Measurements from ENCODE around the gene MCFD2.

Gene MCFD2

DNA sequence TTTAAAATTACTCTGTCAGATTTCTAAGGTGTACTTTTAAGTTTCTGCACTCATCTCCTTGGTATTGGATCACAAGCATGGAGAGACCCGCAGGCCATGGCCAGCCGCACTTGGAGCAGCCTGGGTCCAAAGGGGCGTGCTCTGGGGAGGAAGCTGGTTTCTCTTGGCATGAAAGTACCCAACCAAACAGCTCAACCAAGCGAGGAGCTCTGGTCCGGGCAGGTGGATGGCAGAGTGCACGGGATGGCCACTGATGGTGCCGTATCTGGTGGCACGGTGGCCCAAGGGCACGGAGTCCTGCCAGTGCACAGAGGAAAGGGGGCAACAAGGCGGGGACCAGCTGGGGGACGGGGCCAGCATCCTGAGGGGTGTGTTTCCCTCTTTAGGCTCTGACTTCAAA is 32.2 kb upstream of the MCFD2 start:
- no peak for TF ChIP-seq CREB1 (IDR thresholded peaks at IDR 0.05; ENCODE audit: low read depth)

DNA sequence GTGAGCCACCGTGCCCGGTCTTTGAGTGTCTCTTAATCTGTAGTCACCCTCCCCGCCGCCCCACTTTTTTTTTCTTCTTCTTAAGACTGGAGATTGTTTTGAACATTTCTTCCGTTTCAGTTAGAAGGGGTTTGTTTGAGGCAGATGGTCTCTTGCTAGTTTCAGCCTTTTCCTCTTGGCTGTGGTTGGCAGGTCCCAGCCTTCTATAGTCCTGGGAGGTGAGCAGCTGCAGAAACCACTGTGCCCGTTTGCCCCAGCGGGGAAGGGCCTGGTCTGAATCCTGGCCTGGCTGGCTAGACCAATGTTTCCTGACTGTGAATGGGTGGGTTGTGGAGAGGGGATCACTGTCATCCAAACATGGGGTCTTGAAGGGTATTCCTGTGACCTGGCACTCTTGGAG is 30.1 kb upstream of the MCFD2 start:
- TF ChIP-seq EP300 (IDR thresholded peaks at IDR 0.05; ENCODE audit: borderline replicate concordance) (no peak), NFIC (IDR thresholded peaks at IDR 0.05) (no peak)

DNA sequence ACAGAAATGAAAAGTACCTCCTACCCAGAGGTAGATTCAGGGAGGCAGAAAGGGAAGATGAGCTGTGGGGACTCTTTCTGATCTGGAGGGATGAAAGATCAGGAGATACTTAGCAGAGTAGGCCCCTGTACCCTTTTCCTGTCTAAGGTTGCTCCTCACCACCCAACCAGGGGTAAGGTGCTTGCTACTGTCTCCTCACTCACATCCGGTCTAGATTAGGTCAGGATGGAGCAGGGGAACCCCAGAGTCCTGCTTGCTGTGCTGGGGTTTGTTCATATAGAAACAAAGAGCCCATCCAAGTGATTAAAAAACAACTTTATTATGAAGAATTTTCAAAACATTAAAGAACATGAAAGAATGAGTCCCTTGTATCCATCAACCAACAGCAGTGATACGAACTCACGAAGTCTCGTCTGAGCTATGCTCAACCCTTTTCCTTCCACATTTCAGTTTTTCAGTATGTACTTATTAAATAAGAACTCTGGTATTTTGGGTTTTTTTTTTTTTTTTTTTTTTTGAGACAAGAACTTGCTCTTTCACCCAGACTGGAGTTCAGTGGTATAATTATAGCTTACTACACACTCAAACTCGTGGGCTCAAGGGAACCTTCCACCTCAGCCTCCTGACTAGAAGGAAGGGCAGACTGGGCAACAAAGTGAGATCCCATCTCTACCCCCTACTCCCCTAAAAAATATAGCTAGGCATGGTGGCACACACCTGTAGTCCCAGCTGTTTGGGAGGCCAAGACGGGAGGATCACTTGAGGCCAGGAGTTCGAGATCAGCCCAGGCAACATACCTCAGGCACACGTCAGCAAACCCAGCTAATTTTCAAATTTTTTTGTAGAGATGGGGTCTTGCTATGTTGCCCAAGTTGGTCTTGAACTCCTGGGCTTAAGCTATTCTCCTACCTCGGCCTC is 28.5 kb upstream of the MCFD2 start:
- TF ChIP-seq TCF12 (IDR thresholded peaks at IDR 0.05; ENCODE audit: low read depth) (no peak), TEAD4 (IDR thresholded peaks at IDR 0.05) (no peak), TAF1 (IDR thresholded peaks at IDR 0.05; ENCODE audit: low read depth) (no peak), EP300 (IDR thresholded peaks at IDR 0.05; ENCODE audit: borderline replicate concordance) (no peak), CEBPB (IDR thresholded peaks at IDR 0.05) (no peak), ZBTB7A (IDR thresholded peaks at IDR 0.05; ENCODE audit: low read depth) (no peak), NFIC (IDR thresholded peaks at IDR 0.05) (no peak), FOXM1 (IDR thresholded peaks at IDR 0.05; ENCODE audit: borderline replicate concordance, low read depth) (no peak), EGR1 (IDR thresholded peaks at IDR 0.05) (no peak), RAD21 (IDR thresholded peaks at IDR 0.05; ENCODE audit: low read depth) (no peak), CREB1 (IDR thresholded peaks at IDR 0.05; ENCODE audit: low read depth) (no peak), YY1 (IDR thresholded peaks at IDR 0.05; ENCODE audit: low read depth) (no peak)
- TF ChIP-seq, protein P1, sequence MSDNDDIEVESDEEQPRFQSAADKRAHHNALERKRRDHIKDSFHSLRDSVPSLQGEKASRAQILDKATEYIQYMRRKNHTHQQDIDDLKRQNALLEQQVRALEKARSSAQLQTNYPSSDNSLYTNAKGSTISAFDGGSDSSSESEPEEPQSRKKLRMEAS (IDR thresholded peaks at IDR 0.05), result no peak
- TF ChIP-seq, protein P2, sequence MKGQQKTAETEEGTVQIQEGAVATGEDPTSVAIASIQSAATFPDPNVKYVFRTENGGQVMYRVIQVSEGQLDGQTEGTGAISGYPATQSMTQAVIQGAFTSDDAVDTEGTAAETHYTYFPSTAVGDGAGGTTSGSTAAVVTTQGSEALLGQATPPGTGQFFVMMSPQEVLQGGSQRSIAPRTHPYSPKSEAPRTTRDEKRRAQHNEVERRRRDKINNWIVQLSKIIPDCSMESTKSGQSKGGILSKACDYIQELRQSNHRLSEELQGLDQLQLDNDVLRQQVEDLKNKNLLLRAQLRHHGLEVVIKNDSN (IDR thresholded peaks at IDR 0.05), result no peak
- TF ChIP-seq, protein P3, sequence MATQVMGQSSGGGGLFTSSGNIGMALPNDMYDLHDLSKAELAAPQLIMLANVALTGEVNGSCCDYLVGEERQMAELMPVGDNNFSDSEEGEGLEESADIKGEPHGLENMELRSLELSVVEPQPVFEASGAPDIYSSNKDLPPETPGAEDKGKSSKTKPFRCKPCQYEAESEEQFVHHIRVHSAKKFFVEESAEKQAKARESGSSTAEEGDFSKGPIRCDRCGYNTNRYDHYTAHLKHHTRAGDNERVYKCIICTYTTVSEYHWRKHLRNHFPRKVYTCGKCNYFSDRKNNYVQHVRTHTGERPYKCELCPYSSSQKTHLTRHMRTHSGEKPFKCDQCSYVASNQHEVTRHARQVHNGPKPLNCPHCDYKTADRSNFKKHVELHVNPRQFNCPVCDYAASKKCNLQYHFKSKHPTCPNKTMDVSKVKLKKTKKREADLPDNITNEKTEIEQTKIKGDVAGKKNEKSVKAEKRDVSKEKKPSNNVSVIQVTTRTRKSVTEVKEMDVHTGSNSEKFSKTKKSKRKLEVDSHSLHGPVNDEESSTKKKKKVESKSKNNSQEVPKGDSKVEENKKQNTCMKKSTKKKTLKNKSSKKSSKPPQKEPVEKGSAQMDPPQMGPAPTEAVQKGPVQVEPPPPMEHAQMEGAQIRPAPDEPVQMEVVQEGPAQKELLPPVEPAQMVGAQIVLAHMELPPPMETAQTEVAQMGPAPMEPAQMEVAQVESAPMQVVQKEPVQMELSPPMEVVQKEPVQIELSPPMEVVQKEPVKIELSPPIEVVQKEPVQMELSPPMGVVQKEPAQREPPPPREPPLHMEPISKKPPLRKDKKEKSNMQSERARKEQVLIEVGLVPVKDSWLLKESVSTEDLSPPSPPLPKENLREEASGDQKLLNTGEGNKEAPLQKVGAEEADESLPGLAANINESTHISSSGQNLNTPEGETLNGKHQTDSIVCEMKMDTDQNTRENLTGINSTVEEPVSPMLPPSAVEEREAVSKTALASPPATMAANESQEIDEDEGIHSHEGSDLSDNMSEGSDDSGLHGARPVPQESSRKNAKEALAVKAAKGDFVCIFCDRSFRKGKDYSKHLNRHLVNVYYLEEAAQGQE (IDR thresholded peaks at IDR 0.05; ENCODE audit: low read depth), result no peak

DNA sequence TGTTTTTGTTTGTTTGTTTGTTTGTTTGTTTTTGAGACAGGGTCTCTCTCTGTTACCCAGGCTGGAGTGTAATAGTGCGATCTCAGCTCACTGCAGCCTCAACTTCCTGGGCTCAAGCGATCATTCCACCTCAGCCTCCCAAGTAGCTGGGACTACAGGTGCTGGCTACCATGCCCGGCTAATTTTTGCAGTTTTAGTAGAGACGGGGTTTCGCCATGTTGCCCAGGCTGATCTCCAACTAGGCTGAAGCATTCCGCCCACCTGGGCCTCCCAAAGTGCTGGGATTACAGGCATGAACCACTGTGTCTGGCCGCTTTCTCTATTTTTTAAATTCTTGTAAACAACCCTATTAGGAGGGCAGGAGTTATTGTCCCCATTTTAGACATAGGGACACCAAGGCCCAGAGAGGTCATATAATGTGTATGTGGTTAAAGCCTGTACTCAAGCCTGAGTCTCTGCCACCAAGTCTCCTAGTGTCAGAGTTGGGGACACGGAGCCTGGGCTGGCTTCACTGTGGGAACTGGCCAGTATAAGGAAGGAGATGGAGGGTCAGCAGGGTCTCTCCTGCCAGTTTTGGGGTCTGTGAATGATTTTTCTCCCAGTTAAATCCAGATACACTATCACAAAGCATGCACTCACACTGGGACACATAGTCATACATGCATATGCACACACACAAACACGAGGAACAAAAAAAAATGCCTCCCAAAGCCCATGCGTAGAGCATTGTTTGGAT is 27.5 kb upstream of the MCFD2 start:
- TF ChIP-seq NFIC (IDR thresholded peaks at IDR 0.05) (no peak), ZBTB7A (IDR thresholded peaks at IDR 0.05; ENCODE audit: low read depth) (no peak), TEAD4 (IDR thresholded peaks at IDR 0.05) (no peak), EGR1 (IDR thresholded peaks at IDR 0.05) (no peak), YY1 (IDR thresholded peaks at IDR 0.05; ENCODE audit: low read depth) (no peak), CREB1 (IDR thresholded peaks at IDR 0.05; ENCODE audit: low read depth) (no peak), TAF1 (IDR thresholded peaks at IDR 0.05; ENCODE audit: low read depth) (no peak), EP300 (IDR thresholded peaks at IDR 0.05; ENCODE audit: borderline replicate concordance) (no peak)
- TF ChIP-seq, protein P3 (IDR thresholded peaks at IDR 0.05; ENCODE audit: low read depth), result no peak
- TF ChIP-seq, protein P2 (IDR thresholded peaks at IDR 0.05), result no peak

DNA sequence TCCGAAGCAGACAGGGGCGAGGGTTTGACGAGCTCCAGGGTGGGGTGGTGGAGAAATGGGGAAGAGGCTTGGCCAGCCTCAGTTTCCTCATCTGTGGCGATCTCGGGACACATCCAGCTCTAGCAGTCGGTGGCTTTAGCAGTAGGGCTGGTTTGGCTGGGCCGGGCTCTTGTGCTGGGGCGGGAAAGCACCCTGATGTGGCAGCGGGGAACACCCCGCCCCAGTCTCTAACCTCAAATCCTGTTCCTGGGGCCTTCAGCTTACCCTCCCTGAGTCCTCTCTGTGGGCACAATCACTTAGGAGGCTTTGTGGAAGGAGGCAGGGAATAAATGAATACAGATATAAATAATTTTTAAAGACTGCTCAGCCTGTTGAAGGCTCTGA is 26.5 kb upstream of the MCFD2 start:
- TF ChIP-seq, protein P3 (IDR thresholded peaks at IDR 0.05; ENCODE audit: low read depth), result no peak
- TF ChIP-seq, protein P1 (IDR thresholded peaks at IDR 0.05), result no peak
- TF ChIP-seq ZBTB7A (IDR thresholded peaks at IDR 0.05; ENCODE audit: low read depth) (no peak), NFIC (IDR thresholded peaks at IDR 0.05) (no peak), RAD21 (IDR thresholded peaks at IDR 0.05; ENCODE audit: low read depth) (no peak)

All from Ishikawa (cell line).